ENCODE results near the gene IQSEC1.

- TF ChIP-seq POLR2G (IDR thresholded peaks at IDR 0.05; ENCODE audit: low read depth, low read length) (no peak), SRF (CRISPR knock-in tag; IDR thresholded peaks at IDR 0.05) (no peak), CTCF (IDR thresholded peaks at IDR 0.05 in 2 of 3, conservative IDR thresholded peaks at IDR 0.05 in 1 of 3; ENCODE audit: insufficient read depth in 2 of 3, low read depth in 1 of 3, low read length in 3 of 3) (no peak), ZNF778 (CRISPR knock-in tag; IDR thresholded peaks at IDR 0.05) (no peak)
- TF ChIP-seq, protein P1, sequence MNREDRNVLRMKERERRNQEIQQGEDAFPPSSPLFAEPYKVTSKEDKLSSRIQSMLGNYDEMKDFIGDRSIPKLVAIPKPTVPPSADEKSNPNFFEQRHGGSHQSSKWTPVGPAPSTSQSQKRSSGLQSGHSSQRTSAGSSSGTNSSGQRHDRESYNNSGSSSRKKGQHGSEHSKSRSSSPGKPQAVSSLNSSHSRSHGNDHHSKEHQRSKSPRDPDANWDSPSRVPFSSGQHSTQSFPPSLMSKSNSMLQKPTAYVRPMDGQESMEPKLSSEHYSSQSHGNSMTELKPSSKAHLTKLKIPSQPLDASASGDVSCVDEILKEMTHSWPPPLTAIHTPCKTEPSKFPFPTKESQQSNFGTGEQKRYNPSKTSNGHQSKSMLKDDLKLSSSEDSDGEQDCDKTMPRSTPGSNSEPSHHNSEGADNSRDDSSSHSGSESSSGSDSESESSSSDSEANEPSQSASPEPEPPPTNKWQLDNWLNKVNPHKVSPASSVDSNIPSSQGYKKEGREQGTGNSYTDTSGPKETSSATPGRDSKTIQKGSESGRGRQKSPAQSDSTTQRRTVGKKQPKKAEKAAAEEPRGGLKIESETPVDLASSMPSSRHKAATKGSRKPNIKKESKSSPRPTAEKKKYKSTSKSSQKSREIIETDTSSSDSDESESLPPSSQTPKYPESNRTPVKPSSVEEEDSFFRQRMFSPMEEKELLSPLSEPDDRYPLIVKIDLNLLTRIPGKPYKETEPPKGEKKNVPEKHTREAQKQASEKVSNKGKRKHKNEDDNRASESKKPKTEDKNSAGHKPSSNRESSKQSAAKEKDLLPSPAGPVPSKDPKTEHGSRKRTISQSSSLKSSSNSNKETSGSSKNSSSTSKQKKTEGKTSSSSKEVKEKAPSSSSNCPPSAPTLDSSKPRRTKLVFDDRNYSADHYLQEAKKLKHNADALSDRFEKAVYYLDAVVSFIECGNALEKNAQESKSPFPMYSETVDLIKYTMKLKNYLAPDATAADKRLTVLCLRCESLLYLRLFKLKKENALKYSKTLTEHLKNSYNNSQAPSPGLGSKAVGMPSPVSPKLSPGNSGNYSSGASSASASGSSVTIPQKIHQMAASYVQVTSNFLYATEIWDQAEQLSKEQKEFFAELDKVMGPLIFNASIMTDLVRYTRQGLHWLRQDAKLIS (CRISPR knock-in tag; IDR thresholded peaks at IDR 0.05) = no peak
- TF ChIP-seq, protein P2, sequence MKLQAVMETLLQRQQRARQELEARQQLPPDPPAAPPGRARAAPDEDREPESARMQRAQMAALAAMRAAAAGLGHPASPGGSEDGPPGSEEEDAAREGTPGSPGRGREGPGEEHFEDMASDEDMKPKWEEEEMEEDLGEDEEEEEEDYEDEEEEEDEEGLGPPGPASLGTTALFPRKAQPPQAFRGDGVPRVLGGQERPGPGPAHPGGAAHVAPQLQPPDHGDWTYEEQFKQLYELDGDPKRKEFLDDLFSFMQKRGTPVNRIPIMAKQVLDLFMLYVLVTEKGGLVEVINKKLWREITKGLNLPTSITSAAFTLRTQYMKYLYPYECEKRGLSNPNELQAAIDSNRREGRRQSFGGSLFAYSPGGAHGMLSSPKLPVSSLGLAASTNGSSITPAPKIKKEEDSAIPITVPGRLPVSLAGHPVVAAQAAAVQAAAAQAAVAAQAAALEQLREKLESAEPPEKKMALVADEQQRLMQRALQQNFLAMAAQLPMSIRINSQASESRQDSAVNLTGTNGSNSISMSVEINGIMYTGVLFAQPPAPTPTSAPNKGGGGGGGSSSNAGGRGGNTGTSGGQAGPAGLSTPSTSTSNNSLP (IDR thresholded peaks at IDR 0.05; ENCODE audit: borderline replicate concordance, low read depth, low read length) = no peak
Observed at GRCh38 chr3:13055634-13056033, 17.6 kb downstream of the IQSEC1 start.
